ENCODE measurements around the gene ARMC12.

- TF ChIP-seq, protein P1, sequence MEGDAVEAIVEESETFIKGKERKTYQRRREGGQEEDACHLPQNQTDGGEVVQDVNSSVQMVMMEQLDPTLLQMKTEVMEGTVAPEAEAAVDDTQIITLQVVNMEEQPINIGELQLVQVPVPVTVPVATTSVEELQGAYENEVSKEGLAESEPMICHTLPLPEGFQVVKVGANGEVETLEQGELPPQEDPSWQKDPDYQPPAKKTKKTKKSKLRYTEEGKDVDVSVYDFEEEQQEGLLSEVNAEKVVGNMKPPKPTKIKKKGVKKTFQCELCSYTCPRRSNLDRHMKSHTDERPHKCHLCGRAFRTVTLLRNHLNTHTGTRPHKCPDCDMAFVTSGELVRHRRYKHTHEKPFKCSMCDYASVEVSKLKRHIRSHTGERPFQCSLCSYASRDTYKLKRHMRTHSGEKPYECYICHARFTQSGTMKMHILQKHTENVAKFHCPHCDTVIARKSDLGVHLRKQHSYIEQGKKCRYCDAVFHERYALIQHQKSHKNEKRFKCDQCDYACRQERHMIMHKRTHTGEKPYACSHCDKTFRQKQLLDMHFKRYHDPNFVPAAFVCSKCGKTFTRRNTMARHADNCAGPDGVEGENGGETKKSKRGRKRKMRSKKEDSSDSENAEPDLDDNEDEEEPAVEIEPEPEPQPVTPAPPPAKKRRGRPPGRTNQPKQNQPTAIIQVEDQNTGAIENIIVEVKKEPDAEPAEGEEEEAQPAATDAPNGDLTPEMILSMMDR (IDR thresholded peaks at IDR 0.05; ENCODE audit: low read depth, low read length, poor library complexity, severe bottlenecking) = no peak
- TF ChIP-seq EZH2phosphoT487 (IDR thresholded peaks at IDR 0.05; ENCODE audit: borderline replicate concordance, low read length) = no peak
These were observed 58.0 kb downstream of the ARMC12 start for GRCh38 chr6:35794536-35795452.
